HG03095 (cell line): ENCODE data around the gene EXOC1.

ENCODE experiments used
- ATAC-seq: cut with Tn5 transposase; IDR thresholded peaks from one replicate; pipeline ENCODE4 v1.9.1; 2021; ENCODE audit warnings: moderate library complexity; ENCODE audit not compliant: unreplicated experiment

The EXOC1 gene

GRCh38 chr4:55947912-55948725 is 94.7 kb downstream of the EXOC1 start:
- ATAC-seq, result no peak

DNA sequence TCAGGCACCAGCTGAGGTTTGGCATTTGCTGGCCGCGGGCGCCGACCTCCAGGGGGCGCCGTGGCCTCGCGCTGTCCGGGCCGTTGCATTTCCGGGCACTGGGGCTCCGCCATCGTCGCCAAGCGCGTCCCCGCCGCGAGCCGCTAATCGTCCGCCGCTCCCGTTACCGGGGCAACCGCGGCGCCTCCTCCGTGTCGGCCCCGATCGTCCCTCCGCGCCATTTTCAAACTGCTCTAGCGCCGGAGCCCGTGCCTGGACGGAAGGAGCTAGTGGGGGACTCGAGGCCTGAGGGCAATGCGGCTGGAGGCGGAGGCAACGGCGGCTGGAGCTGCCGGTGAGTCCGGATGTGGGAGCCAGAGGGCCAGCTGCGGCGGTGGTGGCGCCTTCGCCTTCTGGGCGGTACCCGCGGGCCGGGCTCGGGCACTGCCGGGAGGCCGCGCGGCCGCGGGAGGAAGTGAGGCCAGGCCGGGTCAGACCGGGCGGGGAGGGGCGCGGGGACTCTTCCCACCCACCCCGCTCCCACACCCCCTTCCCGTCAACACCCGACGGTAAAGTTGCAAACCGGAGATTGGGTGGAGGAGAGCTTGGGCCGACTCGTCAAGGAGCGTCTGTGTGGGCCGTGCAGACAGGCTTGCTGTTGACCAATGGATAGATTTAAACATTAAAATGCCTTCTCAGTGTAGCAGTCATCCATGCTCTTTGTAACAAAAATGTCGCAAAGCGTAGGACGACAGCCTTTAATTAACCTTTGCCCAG is 95.5 kb downstream of the EXOC1 start, which contains the start of gene CEP135:
Gene CEP135 (plus strand): TSS at position 220 of the 756 bp plus-strand sequence. CDS start 3,186 bp downstream, outside the sequence.
- peak; percentile 81 for ATAC-seq

GRCh38 chr4:55949482-55949802 is 96.0 kb downstream of the EXOC1 start:
- no peak for ATAC-seq

- ATAC-seq, result no peak
Measured at GRCh38 chr4:55951191-55951922, 97.9 kb downstream of the EXOC1 start.
